ENCODE data around the gene ADCY9. TPM values are rescaled to one million over a fixed set of nuclear protein-coding genes. Genes with fewer than 3 reads are reported as not detected.

The ADCY9 gene
- total RNA-seq, 1 donor from 2014 or later: 6.9 TPM

GRCh38 chr16:3966681-3967080, 149.6 kb downstream of the ADCY9 start:
- H3K36me3 Mint-ChIP-seq (ENCODE audit: insufficient read depth): peaks cover 17% of the 10 kb centered on the region
- no peak overlapping the region for H3K27ac Mint-ChIP-seq
- H3K4me3 Mint-ChIP-seq (ENCODE audit: low read depth): no peak overlapping the region
- no peak for DNase-seq (ENCODE audit: low spot score, unreplicated experiment)
- H3K27me3 Mint-ChIP-seq: peaks cover 13% of the 10 kb centered on the region
- TF ChIP-seq CTCF (IDR thresholded peaks at IDR 0.05; ENCODE audit: unreplicated experiment): no peak
- H3K4me1 Mint-ChIP-seq (ENCODE audit: low read depth): peaks cover 1% of the 10 kb centered on the region
- peaks cover 4% of the 10 kb centered on the region for H3K9me3 Mint-ChIP-seq (ENCODE audit: low read depth)

DNA sequence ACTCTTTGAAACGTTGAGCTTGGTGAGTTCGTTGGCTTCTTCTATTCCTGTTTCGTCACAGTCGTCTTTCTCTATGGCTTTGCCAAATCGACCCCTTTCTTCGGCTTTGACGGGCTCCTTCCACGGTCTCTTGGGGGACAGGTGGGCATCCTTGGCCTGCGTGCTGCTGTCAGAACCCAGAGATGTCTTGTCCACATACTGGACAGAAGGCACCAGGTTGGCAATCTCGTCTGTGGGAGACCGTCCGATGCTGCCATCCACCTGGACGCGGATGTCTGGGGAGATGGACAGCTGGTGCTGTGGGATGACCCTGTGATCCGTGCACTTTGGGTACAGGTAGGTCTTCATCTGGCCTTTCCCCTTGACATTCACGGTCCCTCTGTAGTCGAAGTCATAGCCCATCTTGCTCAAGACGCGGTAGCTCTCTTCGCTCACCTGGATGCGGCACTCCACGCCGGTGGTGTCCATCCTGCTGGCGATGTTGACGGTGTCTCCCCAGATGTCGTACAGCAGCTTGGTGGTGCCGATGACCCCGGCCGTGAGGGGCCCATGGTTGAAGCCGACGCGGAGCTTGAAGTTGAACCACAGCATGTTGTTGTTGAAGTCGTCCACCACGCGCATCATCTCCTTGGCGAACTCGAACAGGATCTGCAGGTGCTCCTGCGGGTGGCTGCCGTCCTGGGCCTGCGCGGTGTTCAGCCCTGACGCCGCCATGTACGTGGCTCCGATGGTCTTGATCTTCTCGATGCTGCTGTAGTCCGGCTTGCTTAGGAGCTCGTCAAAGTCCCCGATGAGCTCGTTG, 150.3 kb downstream of the ADCY9 start:
- Mint-ChIP-seq H3K9me3 (ENCODE audit: low read depth) (peaks cover 4% of the 10 kb centered on the region), H3K4me3 (ENCODE audit: low read depth) (no peak overlapping the region), H3K27me3 (peaks cover 13% of the 10 kb centered on the region), H3K27ac (no peak overlapping the region), H3K36me3 (ENCODE audit: insufficient read depth) (peaks cover 17% of the 10 kb centered on the region), H3K4me1 (ENCODE audit: low read depth) (peaks cover 1% of the 10 kb centered on the region)
- DNase-seq (ENCODE audit: low spot score, unreplicated experiment): no peak
- TF ChIP-seq CTCF (IDR thresholded peaks at IDR 0.05; ENCODE audit: unreplicated experiment): no peak

DNA sequence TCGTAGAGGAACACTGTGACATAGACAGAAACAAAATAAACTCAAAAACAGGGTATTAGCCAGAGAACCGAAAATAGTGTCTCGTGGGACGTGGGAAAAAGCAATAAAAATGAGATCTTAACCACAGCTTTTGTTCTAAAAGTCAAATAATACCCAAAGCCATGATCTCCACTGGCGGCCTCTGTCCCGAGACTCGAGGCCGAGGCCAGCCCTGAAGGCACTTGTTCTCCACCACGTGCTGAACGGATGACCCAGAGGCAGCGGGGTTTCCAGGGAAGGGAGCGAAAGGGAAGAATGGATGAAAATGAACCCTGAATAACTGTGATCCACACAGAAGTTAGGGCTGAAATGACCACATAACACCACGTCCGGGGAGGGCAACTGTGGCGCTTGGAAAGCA, 150.9 kb downstream of the ADCY9 start:
- H3K9me3 Mint-ChIP-seq (ENCODE audit: low read depth): peaks cover 4% of the 10 kb centered on the region
- peaks cover 3% of the 10 kb centered on the region for H3K4me1 Mint-ChIP-seq (ENCODE audit: low read depth)
- H3K27ac Mint-ChIP-seq: no peak overlapping the region
- no peak for TF ChIP-seq CTCF (IDR thresholded peaks at IDR 0.05; ENCODE audit: unreplicated experiment)
- no peak overlapping the region for H3K4me3 Mint-ChIP-seq (ENCODE audit: low read depth)
- peaks cover 17% of the 10 kb centered on the region for H3K36me3 Mint-ChIP-seq (ENCODE audit: insufficient read depth)
- DNase-seq (ENCODE audit: low spot score, unreplicated experiment): no peak
- peaks cover 16% of the 10 kb centered on the region for H3K27me3 Mint-ChIP-seq

DNA sequence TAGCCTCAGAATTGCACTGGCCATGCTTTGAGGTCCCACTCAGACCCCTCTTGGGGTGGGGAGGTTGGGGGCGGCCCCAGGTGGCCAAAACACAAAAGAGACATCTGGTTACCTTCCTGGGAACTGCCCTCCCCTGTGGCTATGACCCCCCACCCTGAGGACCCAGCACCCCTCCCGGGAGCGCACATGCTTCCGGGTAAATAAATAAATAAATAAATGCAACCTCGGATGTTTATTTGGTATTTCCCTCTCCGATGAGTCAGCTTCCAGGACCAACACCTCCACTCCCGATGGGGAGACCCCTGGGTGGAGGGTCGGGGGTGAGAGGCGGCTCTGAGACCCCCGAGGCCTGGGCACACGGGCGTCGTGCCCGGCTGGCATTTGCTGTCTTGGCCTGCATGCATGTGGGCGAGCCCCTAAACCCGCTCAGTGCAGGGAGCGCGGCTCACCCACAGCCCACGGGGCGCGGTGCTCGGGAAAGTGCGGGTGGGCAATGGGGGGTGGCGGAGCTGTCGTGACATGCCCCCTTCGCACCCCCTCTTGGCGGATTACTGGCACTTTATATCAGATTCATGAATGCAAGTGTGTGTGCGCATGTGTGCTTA, 151.5 kb downstream of the ADCY9 start:
- TF ChIP-seq CTCF (IDR thresholded peaks at IDR 0.05; ENCODE audit: unreplicated experiment): no peak
- Mint-ChIP-seq H3K9me3 (ENCODE audit: low read depth) (peaks cover 4% of the 10 kb centered on the region), H3K27me3 (peaks cover 16% of the 10 kb centered on the region), H3K27ac (no peak overlapping the region), H3K4me1 (ENCODE audit: low read depth) (peaks cover 3% of the 10 kb centered on the region), H3K4me3 (ENCODE audit: low read depth) (no peak overlapping the region), H3K36me3 (ENCODE audit: insufficient read depth) (peaks cover 17% of the 10 kb centered on the region)
- DNase-seq (ENCODE audit: low spot score, unreplicated experiment): no peak

DNA sequence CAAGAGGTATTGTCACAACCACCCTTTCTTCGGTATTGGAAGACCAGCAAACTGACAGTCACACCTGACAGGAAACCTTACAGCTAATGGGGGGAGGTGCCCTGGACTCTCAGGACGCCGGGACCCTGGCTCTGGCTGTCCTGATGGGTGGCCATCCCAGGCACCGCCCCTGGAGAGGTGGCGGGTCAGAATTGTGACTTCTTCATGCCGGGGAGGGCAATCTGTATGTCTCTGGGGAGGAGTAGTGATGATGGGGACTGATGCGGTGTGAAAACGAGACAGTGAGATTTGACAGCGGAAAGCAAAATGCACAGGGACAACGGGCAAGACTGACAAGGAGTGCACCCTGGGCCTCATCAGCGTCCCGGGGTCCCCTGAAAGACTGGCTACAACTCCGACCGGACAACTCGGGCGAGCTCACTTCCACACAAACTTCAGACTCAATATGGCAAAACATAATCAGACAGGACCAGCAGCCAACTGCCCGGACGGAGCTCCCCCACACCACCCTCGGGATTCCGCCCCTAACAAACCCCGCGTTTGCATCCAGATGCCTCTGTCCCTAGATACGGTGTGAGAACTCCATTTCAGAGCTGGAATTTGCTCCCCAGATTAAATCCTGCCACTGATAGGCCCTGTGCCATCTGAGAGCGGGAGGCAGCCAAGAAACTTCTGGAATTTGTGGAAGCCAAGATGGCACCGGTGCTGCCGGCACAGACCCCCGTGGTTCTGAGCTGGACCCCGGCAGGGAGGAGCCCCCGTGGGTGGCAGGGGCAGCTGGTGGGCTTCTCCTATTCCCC, 152.2 kb downstream of the ADCY9 start:
- H3K4me1 Mint-ChIP-seq (ENCODE audit: low read depth): peaks cover 3% of the 10 kb centered on the region
- no peak for TF ChIP-seq CTCF (IDR thresholded peaks at IDR 0.05; ENCODE audit: unreplicated experiment)
- no peak for DNase-seq (ENCODE audit: low spot score, unreplicated experiment)
- no peak overlapping the region for H3K27ac Mint-ChIP-seq
- H3K9me3 Mint-ChIP-seq (ENCODE audit: low read depth): peaks cover 4% of the 10 kb centered on the region
- no peak overlapping the region for H3K4me3 Mint-ChIP-seq (ENCODE audit: low read depth)
- peaks cover 16% of the 10 kb centered on the region for H3K27me3 Mint-ChIP-seq
- H3K36me3 Mint-ChIP-seq (ENCODE audit: insufficient read depth): peaks cover 17% of the 10 kb centered on the region
